ENCODE measurements around the gene ZNRF2.

DNA sequence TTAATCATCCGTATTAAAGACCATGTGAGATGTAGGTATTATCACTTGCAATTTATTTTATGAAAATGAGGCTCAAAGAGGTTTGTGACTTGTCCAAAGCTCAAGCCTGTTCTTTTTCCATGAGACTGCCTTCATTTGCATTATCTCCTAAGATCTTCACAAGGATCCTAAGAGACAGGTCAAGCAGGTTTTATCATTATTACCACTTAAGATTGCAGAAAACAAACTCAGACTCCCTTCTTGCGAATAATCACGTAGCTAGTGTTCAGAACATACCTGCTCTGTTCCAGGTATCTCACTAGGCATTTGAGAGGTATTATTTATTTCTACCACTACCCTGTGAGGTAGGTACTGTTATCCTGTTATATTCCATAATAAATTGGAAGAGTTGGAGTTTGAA lies 64.8 kb downstream of the ZNRF2 start:
- TF ChIP-seq, protein P1, sequence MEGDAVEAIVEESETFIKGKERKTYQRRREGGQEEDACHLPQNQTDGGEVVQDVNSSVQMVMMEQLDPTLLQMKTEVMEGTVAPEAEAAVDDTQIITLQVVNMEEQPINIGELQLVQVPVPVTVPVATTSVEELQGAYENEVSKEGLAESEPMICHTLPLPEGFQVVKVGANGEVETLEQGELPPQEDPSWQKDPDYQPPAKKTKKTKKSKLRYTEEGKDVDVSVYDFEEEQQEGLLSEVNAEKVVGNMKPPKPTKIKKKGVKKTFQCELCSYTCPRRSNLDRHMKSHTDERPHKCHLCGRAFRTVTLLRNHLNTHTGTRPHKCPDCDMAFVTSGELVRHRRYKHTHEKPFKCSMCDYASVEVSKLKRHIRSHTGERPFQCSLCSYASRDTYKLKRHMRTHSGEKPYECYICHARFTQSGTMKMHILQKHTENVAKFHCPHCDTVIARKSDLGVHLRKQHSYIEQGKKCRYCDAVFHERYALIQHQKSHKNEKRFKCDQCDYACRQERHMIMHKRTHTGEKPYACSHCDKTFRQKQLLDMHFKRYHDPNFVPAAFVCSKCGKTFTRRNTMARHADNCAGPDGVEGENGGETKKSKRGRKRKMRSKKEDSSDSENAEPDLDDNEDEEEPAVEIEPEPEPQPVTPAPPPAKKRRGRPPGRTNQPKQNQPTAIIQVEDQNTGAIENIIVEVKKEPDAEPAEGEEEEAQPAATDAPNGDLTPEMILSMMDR (IDR thresholded peaks at IDR 0.05 in 4 of 5, conservative IDR thresholded peaks at IDR 0.05 in 1 of 5) = no peak
- TF ChIP-seq POLR2A (IDR thresholded peaks at IDR 0.05) = no peak

Data from gastrocnemius medialis (tissue), 4 donors.